Motor neuron (in vitro differentiated cells): Measurements from ENCODE around the gene ARHGAP6. TPM values are rescaled to one million over a fixed set of nuclear protein-coding genes. Genes with fewer than 3 reads are reported as not detected.

Source experiments
- ATAC-seq, 8 experiments: fragments of 200-7000 bp; cut with Tn5 transposase; replicated peaks in 6 of 8; 2 replicates each; pipeline ENCODE4 v1.8.0; 2021; ENCODE audit warnings: mild to moderate bottlenecking in 8 of 8, moderate library complexity in 8 of 8
- H3K27ac ChIP-seq, 2 donors: fragments of 250-450 bp; sonication (Bioruptor Pico); 2 replicates each; pipeline ENCODE4 v1.9.0; 2021; ENCODE audit warnings: antibody characterized with exemption in 2 of 2, mild to moderate bottlenecking in 2 of 2, moderate library complexity in 1 of 2
- H3K4me1 ChIP-seq, 2 donors: fragments of 250-450 bp; sonication (Bioruptor Pico); replicated peaks in 1 of 2; 2 replicates each; pipeline ENCODE4 v1.6.1; 2021; ENCODE audit warnings: antibody characterized with exemption in 2 of 2, mild to moderate bottlenecking in 2 of 2, moderate library complexity in 1 of 2
- H3K4me3 ChIP-seq, 5 donors: fragments of 250-450 bp; sonication (Bioruptor Pico); 2 replicates each; pipeline ENCODE4 v1.9.0; 2021; ENCODE audit warnings: antibody characterized with exemption in 5 of 5, mild to moderate bottlenecking in 5 of 5, moderate library complexity in 4 of 5
- WGBS, 10 experiments: fragments of 450-650 bp; shearing (Covaris generic); methylation state at CpG; one replicate each; pipeline ENCODE4 v1.0.0; 2022; 5-methylcytosine and 5-hydroxymethylcytosine counted together
- in situ Hi-C, 9 experiments: fragments of 400-800 bp; cut with MboI; loops; one replicate each; pipeline ENCODE4 v1.15.0; 2021; ENCODE audit warnings: low sequenced_read_pairs in 9 of 9, low pct_unique_long_range_greater_than_20kb in 2 of 9; ENCODE audit not compliant: unreplicated experiment in 9 of 9
- total RNA-seq, 8 experiments: library from RNA; unstranded; fragments of 300-600 nt; gene quantifications; 2 replicates each; pipeline versions ENCODE4 v1.2.3 to v1.2.4, GENCODE V29; 2022

The ARHGAP6 gene
- total RNA-seq, 8 experiments from 2014 or later: 0.50 to 7.6 (median 2.6) TPM

GRCh38 chrX:11349661-11350337 lies 315.9 kb downstream of the ARHGAP6 start:
- no peak overlapping the region for H3K27ac ChIP-seq
- H3K4me3 ChIP-seq: no peak overlapping the region
- peaks cover 4 to 10% of the 10 kb centered on the region in 2 donors for H3K4me1 ChIP-seq
- in situ Hi-C loops: no loop called here
- ATAC-seq: no peak
- 46 to 100% (median 63%) methylated on average over 1 to 2 of the region's 2 CpGs; no CpG with 5 or more reads in 6 of the 10 experiments for WGBS, 10 experiments

- no peak for ATAC-seq
- WGBS, 10 experiments: 60 to 80% (median 73%) methylated on average over 1 of the region's 1 CpG; no CpG with 5 or more reads in 7 of the 10 experiments
- Histone ChIP-seq H3K27ac (no peak overlapping the region), H3K4me3 (no peak overlapping the region), H3K4me1 (peaks cover 4 to 10% of the 10 kb centered on the region in 2 donors)
- in situ Hi-C loops: no loop called here
These were observed 316.7 kb downstream of the ARHGAP6 start for GRCh38 chrX:11349020-11349419.

- peak in 3 of 8 experiments; percentile 21 to 61 (median 31) for ATAC-seq
- H3K27ac ChIP-seq: no peak overlapping the region
- in situ Hi-C loops: no loop called here
These were observed 318.4 kb downstream of the ARHGAP6 start for GRCh38 chrX:11347300-11347699.

GRCh38 chrX:11346121-11346682 lies 319.5 kb downstream of the ARHGAP6 start:
- no peak overlapping the region for H3K27ac ChIP-seq
- 0 to 100% (median 30%) methylated on average over 1 of the region's 2 CpGs; no CpG with 5 or more reads in 6 of the 10 experiments for WGBS, 10 experiments
- H3K4me3 ChIP-seq: no peak overlapping the region
- ATAC-seq: no peak
- in situ Hi-C loops: no loop called here
- peaks cover 11 to 16% of the 10 kb centered on the region in 2 donors for H3K4me1 ChIP-seq

More at GRCh38 chrX:11347300-11347699, 318.4 kb downstream of the ARHGAP6 start:
- WGBS, 10 experiments: 0 to 80% (median 29%) methylated on average over 1 to 3 of the region's 3 CpGs; no CpG with 5 or more reads in 2 of the 10 experiments
- Histone ChIP-seq H3K4me1 (peaks cover 4 to 10% of the 10 kb centered on the region in 2 donors), H3K4me3 (no peak overlapping the region)

GRCh38 chrX:11342673-11343072 lies 323.0 kb downstream of the ARHGAP6 start:
- in situ Hi-C loops: no loop called here

GRCh38 chrX:11341274-11342201 lies 324.2 kb downstream of the ARHGAP6 start:
- WGBS, 10 experiments: 14 to 83% (median 32%) methylated on average over 1 to 10 of the region's 10 CpGs; no CpG with 5 or more reads in 4 of the 10 experiments
- no peak overlapping the region for H3K4me3 ChIP-seq
- in situ Hi-C loops: no loop called here
- H3K4me1 ChIP-seq: peaks cover 7 to 8% of the 10 kb centered on the region in 2 donors
- no peak overlapping the region for H3K27ac ChIP-seq
- ATAC-seq: peak; percentile 79 to 98 (median 84)

More at GRCh38 chrX:11342673-11343072, 323.0 kb downstream of the ARHGAP6 start:
- Histone ChIP-seq H3K4me1 (peaks cover 10 to 16% of the 10 kb centered on the region in 2 donors), H3K4me3 (no peak overlapping the region), H3K27ac (no peak overlapping the region)
- ATAC-seq: no peak

GRCh38 chrX:11337292-11338009 lies 328.3 kb downstream of the ARHGAP6 start:
- no peak for ATAC-seq
- in situ Hi-C loops: no loop called here
- no peak overlapping the region for H3K27ac ChIP-seq

GRCh38 chrX:11336201-11336600 lies 329.5 kb downstream of the ARHGAP6 start:
- peaks cover 0 to 2% of the 10 kb centered on the region in 2 donors for H3K4me1 ChIP-seq
- no peak for ATAC-seq
- WGBS, 10 experiments: 49 to 83% (median 61%) methylated on average over 1 to 2 of the region's 2 CpGs; no CpG with 5 or more reads in 5 of the 10 experiments
- no peak overlapping the region for H3K4me3 ChIP-seq
- H3K27ac ChIP-seq: no peak overlapping the region
- in situ Hi-C loops: no loop called here

More at GRCh38 chrX:11337292-11338009, 328.3 kb downstream of the ARHGAP6 start:
- H3K4me1 ChIP-seq: peaks cover 7 to 8% of the 10 kb centered on the region in 2 donors
- WGBS, 10 experiments: 50 to 100% methylated on average over 1 of the region's 1 CpG; no CpG with 5 or more reads in 8 of the 10 experiments
- H3K4me3 ChIP-seq: no peak overlapping the region

- Histone ChIP-seq H3K4me3 (no peak overlapping the region), H3K27ac (no peak overlapping the region), H3K4me1 (no peaks in the 10 kb centered on the region)
- in situ Hi-C loops: no loop called here
- WGBS, 10 experiments: 0 to 100% methylated on average over 1 to 2 of the region's 2 CpGs; no CpG with 5 or more reads in 8 of the 10 experiments
- no peak for ATAC-seq
These were observed 331.6 kb downstream of the ARHGAP6 start for GRCh38 chrX:11334165-11334564.

- Histone ChIP-seq H3K4me1 (no peaks in the 10 kb centered on the region), H3K4me3 (no peak overlapping the region), H3K27ac (no peak overlapping the region)
- 14 to 100% (median 81%) methylated on average over 1 to 2 of the region's 2 CpGs; no CpG with 5 or more reads in 5 of the 10 experiments for WGBS, 10 experiments
- in situ Hi-C loops: no loop called here
- no peak for ATAC-seq
These were observed 333.9 kb downstream of the ARHGAP6 start for GRCh38 chrX:11331788-11332187.

- Histone ChIP-seq H3K4me3 (no peak overlapping the region), H3K27ac (no peak overlapping the region), H3K4me1 (no peaks in the 10 kb centered on the region)
- 18 to 86% (median 44%) methylated on average over 1 to 5 of the region's 5 CpGs; no CpG with 5 or more reads in 4 of the 10 experiments for WGBS, 10 experiments
- in situ Hi-C loops: no loop called here
- peak in 6 of 8 experiments; percentile 16 to 79 (median 52) for ATAC-seq
These were observed 336.7 kb downstream of the ARHGAP6 start for GRCh38 chrX:11329021-11329420.

GRCh38 chrX:11328134-11328533 lies 337.6 kb downstream of the ARHGAP6 start:
- in situ Hi-C loops: no loop called here
- H3K4me1 ChIP-seq: no peaks in the 10 kb centered on the region
- 25 to 100% (median 56%) methylated on average over 1 to 2 of the region's 3 CpGs; no CpG with 5 or more reads in 6 of the 10 experiments for WGBS, 10 experiments

More at GRCh38 chrX:11328134-11328533, 337.6 kb downstream of the ARHGAP6 start:
- ATAC-seq: no peak
- Histone ChIP-seq H3K4me3 (no peak overlapping the region), H3K27ac (no peak overlapping the region)
